ENCODE measurements around the gene CALML5.

DNA sequence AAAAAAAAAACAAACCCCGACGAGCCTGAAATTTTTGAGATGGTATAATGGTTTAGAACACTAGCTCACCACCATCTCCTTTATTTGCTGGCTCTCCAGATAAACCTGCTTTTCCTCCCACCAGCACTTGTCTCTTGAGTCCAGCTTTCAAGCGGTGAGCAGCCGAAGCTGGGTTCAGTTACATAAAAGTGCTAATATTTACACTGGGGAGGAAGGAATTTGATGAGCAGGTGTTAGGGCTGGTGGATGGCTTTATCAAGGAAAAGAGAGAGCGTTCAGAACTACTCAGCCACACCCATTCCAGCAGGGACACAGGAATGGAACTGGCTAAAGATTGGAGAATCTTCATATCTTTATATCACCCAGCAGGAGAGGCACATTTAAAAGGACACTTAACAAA, 18.8 kb upstream of the CALML5 start:
- TF ChIP-seq, protein P1, sequence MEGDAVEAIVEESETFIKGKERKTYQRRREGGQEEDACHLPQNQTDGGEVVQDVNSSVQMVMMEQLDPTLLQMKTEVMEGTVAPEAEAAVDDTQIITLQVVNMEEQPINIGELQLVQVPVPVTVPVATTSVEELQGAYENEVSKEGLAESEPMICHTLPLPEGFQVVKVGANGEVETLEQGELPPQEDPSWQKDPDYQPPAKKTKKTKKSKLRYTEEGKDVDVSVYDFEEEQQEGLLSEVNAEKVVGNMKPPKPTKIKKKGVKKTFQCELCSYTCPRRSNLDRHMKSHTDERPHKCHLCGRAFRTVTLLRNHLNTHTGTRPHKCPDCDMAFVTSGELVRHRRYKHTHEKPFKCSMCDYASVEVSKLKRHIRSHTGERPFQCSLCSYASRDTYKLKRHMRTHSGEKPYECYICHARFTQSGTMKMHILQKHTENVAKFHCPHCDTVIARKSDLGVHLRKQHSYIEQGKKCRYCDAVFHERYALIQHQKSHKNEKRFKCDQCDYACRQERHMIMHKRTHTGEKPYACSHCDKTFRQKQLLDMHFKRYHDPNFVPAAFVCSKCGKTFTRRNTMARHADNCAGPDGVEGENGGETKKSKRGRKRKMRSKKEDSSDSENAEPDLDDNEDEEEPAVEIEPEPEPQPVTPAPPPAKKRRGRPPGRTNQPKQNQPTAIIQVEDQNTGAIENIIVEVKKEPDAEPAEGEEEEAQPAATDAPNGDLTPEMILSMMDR (IDR thresholded peaks at IDR 0.05; ENCODE audit: insufficient read depth, low read length, poor library complexity, severe bottlenecking) = no peak
- TF ChIP-seq EZH2phosphoT487 (conservative IDR thresholded peaks at IDR 0.05; ENCODE audit: low read length) = no peak
